BJ (cell line): Measurements from ENCODE around the gene EYA2. TPM values are rescaled to one million over a fixed set of nuclear protein-coding genes. Genes with fewer than 3 reads are reported as not detected.

ENCODE experiments used
- CTCF ChIA-PET: fragments of 350-600 bp; formaldehyde crosslinking; extraction: SDS; loops from one replicate; lab custom pipeline; 2021; ENCODE audit warnings: antibody characterized with exemption, inconsistent platforms; lab: Yijun Ruan, JAX
- POLR2A ChIA-PET: fragments of 300-600 bp; sonication (Branson Sonifier 250); formaldehyde crosslinking; extraction: SDS; loops from one replicate; lab custom pipeline; 2021; ENCODE audit warnings: antibody characterized with exemption; lab: Charles Lee
- DNase-seq: peaks from one replicate; pipeline ENCODE4 v3.0.0-alpha.2; 2011; ENCODE audit warnings: low read depth
- H3K27me3 ChIP-seq: 2 replicates; pipeline ENCODE4 v1.6.0; 2011; ENCODE audit warnings: low read length; ENCODE audit not compliant: control insufficient read depth, insufficient read depth
- H3K36me3 ChIP-seq: 2 replicates; pipeline ENCODE4 v1.5.1; 2011; ENCODE audit warnings: low read length; ENCODE audit not compliant: control insufficient read depth, insufficient read depth
- H3K4me3 ChIP-seq: 2 replicates; pipeline ENCODE4 v1.5.1; 2011; ENCODE audit warnings: low read depth, mild to moderate bottlenecking, control low read depth, low read length
- polyA plus RNA-seq: library from polyadenylated mRNA; depleted of rRNA; stranded (reverse); fragments of >200 nt; gene quantifications from 2 replicates; pipeline ENCODE4 v1.2.3, GENCODE V29; 2011
- TF ChIP-seq, protein P1 (sequence below): IDR thresholded peaks from 2 replicates; pipeline ENCODE4 v1.5.1; 2011; ENCODE audit warnings: low read depth, mild to moderate bottlenecking, control low read depth, inconsistent platforms, low read length, moderate library complexity; ENCODE audit not compliant: insufficient read depth

The EYA2 gene
- polyA plus RNA-seq, 1 experiment, result 1.5 TPM

DNA sequence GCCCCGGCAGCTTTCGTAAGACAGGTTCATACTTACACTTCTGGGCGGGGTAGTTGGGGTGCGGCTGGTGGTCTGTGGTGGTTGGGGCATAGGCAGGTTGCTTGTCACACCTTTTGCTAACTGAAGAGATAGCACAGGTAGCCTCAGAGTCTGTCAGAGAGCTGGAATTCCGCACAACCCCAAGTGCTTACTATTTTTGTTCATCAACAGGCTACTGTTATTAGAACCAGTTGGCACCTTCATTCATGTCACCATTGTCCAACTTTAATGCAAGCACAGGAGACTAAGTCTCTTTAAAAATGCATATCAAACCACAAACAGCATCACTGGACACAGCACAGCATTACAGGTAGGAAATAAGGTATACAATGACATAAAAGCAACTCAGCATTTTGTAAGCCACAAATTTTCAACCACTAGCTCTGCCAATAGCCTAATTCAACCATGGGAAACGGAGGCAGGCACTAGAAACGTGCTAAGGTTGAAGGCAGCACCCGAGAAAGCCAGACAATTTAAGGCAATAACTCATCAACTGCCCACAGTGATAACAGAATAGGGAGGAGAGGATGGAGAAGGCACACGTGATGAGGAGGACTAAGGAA is 318.1 kb downstream of the EYA2 start:
- POLR2A ChIA-PET, result no interaction called here
- Histone ChIP-seq H3K27me3 (no peaks in the 10 kb centered on the region), H3K36me3 (peaks cover 25% of the 10 kb centered on the region), H3K4me3 (no peak overlapping the region)
- CTCF ChIA-PET, result interaction anchor here (0.7 to 2.3 kb wide), 4 partner anchors 8 to 171 kb away, joined by 3 to 9 read pairs (median 4); no protein-coding TSS in a partner anchor
- TF ChIP-seq, protein P1, sequence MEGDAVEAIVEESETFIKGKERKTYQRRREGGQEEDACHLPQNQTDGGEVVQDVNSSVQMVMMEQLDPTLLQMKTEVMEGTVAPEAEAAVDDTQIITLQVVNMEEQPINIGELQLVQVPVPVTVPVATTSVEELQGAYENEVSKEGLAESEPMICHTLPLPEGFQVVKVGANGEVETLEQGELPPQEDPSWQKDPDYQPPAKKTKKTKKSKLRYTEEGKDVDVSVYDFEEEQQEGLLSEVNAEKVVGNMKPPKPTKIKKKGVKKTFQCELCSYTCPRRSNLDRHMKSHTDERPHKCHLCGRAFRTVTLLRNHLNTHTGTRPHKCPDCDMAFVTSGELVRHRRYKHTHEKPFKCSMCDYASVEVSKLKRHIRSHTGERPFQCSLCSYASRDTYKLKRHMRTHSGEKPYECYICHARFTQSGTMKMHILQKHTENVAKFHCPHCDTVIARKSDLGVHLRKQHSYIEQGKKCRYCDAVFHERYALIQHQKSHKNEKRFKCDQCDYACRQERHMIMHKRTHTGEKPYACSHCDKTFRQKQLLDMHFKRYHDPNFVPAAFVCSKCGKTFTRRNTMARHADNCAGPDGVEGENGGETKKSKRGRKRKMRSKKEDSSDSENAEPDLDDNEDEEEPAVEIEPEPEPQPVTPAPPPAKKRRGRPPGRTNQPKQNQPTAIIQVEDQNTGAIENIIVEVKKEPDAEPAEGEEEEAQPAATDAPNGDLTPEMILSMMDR, result no peak
- no peak for DNase-seq

DNA sequence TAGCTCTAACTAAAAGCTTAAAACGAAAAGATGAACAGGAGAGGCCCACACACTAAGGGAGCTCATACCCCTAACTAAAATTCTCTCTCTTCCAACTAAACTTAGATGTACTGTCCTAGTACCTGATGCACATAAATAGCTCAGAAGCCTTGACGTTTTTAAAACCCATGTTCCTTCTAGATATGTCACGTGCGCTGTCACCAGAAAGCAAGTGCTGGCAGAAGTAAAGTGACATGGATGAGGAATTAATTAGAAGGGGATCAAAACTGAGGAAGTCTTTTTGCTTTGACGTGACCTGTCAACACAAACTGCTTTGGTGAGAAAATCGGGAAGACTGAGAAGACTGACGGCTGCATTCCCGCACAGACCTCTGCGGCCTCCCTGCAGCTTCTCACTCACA is 319.3 kb downstream of the EYA2 start:
- Histone ChIP-seq H3K36me3 (peaks cover 21% of the 10 kb centered on the region), H3K4me3 (no peak overlapping the region), H3K27me3 (no peaks in the 10 kb centered on the region)
- TF ChIP-seq, protein P1, result no peak
- ChIA-PET POLR2A (no interaction called here), CTCF (interaction anchor here (1.0 to 2.3 kb wide), 4 partner anchors 9 to 170 kb away, joined by 3 to 12 read pairs (median 4); no protein-coding TSS in a partner anchor)
- no peak for DNase-seq

DNA sequence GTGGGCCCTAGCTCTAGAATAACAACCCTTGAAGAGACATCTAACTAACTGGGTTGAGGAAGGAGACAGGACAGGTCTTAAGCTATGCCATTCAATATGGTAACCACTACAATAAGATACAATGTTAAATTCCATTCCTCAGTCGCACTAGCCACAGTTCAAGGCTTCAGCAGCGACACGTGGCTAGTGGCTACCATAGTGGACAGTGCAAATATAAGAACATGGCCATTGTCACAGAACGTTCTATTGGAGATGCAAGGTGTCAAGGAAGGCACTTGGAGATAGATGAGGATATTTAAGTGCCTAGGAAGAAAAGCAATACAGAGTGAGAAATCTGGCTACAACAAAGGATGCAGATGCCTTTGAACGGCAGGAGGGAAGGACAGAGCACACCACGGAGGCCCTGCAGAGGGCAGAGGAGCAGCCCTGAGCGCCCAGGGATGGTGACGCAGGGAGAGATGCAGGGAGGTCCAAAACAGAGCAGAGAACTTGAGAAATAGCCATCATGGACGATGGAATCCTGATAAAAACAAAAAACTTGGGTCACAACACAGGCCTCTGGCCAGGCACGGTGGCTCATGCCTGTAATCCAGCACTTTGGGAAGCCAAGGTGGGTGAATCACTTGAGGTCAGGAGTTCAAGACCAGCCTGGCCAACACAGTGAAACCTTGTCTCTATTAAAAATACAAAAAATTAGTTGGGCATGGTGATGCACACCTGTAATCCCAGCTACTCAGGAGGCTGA is 321.2 kb downstream of the EYA2 start:
- POLR2A ChIA-PET, result no interaction called here
- DNase-seq, result no peak

DNA sequence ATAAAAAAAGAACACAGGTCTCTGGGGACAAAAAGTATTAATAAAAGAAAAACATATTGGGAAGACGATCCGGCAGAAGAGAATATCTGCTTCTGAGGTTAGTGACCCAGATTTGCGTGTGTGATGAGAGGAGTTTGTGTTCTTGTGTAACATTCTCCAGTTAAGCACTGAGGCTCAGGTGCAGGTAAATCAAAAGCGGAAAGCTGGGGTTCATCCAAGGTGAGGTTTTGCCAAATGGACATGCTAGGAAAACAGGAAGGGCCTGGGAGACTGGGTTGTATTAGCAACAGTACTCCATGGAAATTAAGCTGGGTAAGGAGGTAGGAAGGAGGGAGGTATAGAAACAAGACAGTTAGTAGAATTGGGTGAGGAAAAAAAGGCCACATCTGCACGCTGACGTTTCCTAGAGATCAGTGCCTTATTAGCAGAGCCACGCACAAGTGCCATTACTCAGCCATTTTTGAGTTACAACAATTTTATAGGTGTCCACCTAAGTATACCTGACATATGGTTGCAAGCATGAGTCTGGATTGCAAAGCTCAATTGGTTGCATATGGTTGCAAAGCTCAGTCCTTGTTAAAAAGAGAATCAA is 322.3 kb downstream of the EYA2 start:
- Histone ChIP-seq H3K4me3 (no peak overlapping the region), H3K36me3 (peaks cover 17% of the 10 kb centered on the region), H3K27me3 (no peaks in the 10 kb centered on the region)
- CTCF ChIA-PET, result interaction anchor here (0.6 to 7.7 kb wide), 6 partner anchors 12 to 319 kb away, joined by 3 to 42 read pairs (median 4); no protein-coding TSS in a partner anchor
- TF ChIP-seq, protein P1, result no peak
- DNase-seq, result no peak
- POLR2A ChIA-PET, result no interaction called here

More for the DNA sequence above, 321.2 kb downstream of the EYA2 start:
- Histone ChIP-seq H3K36me3 (peaks cover 16% of the 10 kb centered on the region), H3K4me3 (no peak overlapping the region), H3K27me3 (no peaks in the 10 kb centered on the region)
- CTCF ChIA-PET, result interaction anchor here (0.9 to 7.7 kb wide), 3 partner anchors 11 to 1405 kb away, joined by 4 to 42 read pairs (median 12); no protein-coding TSS in a partner anchor
- TF ChIP-seq, protein P1, result no peak
